WTC11 (cell line): ENCODE measurements around the gene ALDOA.

ENCODE experiments used
- ATF2 ChIP-seq: sonication (generic); formaldehyde crosslinking; IDR thresholded peaks from 2 replicates; pipeline ENCODE4 v1.8.1; 2022; ENCODE audit warnings: low read depth, missing genetic modification reagents, borderline replicate concordance
- IRF1 ChIP-seq: sonication (generic); formaldehyde crosslinking; IDR thresholded peaks from 2 replicates; pipeline ENCODE4 v1.8.0; 2023; ENCODE audit warnings: missing genetic modification reagents
- ZNF317 ChIP-seq: sonication (generic); formaldehyde crosslinking; IDR thresholded peaks from 2 replicates; pipeline ENCODE4 v1.8.1; 2023; ENCODE audit warnings: low read depth, mild to moderate bottlenecking, moderate library complexity, missing genetic modification reagents, borderline replicate concordance
- TF ChIP-seq, protein P1 (sequence below): fragments of 200-600 bp; IDR thresholded peaks from 2 replicates; pipeline ENCODE4 v1.8.0; 2022; ENCODE audit warnings: antibody characterized with exemption

DNA sequence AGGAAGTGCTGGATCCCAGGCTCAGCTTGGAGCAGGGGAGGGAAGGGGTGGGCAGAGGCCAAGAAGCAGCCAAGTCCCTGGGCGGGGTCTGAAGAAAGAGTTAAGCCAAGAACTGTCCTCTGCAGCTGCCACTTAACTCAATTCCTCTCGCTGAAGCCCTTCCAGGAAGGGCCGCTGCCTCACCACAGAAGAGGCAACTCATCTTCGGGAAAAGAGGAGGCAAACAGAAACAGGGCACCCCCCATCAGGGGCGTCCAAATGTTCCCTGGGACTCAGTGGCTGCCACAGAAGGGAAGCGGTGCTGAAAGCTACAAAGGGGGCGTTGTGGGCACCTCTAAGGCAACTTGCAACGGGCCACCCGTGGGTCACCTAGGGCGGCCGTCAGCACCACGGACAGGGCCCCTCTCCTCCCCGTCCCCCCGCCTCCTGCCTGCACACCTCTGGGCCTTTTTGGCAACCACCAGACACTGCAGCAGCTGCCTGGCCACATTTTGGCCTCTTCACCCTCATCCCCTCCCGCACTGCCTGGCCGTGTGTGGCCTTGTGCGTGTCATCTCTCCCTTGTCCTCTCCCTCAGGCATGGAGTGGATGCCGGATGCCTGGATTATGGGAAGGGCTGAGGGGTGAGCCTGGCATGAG, 37.0 kb upstream of the ALDOA start:
- TF ChIP-seq ATF2 (CRISPR knock-in tag), result no peak
- TF ChIP-seq, protein P1, sequence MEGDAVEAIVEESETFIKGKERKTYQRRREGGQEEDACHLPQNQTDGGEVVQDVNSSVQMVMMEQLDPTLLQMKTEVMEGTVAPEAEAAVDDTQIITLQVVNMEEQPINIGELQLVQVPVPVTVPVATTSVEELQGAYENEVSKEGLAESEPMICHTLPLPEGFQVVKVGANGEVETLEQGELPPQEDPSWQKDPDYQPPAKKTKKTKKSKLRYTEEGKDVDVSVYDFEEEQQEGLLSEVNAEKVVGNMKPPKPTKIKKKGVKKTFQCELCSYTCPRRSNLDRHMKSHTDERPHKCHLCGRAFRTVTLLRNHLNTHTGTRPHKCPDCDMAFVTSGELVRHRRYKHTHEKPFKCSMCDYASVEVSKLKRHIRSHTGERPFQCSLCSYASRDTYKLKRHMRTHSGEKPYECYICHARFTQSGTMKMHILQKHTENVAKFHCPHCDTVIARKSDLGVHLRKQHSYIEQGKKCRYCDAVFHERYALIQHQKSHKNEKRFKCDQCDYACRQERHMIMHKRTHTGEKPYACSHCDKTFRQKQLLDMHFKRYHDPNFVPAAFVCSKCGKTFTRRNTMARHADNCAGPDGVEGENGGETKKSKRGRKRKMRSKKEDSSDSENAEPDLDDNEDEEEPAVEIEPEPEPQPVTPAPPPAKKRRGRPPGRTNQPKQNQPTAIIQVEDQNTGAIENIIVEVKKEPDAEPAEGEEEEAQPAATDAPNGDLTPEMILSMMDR, result no peak
- TF ChIP-seq IRF1 (CRISPR knock-in tag), result no peak
- TF ChIP-seq ZNF317 (CRISPR knock-in tag), result no peak; the same call in 1 of the 2 replicates
